HepG2 (cell line): ENCODE results near the gene AUP1. TPM values are rescaled to one million over a fixed set of nuclear protein-coding genes. Genes with fewer than 3 reads are reported as not detected.

Source experiments
- ARID5B ChIP-seq: IDR thresholded peaks from 2 replicates; pipeline ENCODE4 v1.4.0; 2020; ENCODE audit warnings: mild to moderate bottlenecking, missing genetic modification reagents
- ARNTL ChIP-seq: sonication (generic); formaldehyde crosslinking; IDR thresholded peaks from 2 replicates; pipeline ENCODE4 v1.4.0; 2020; ENCODE audit warnings: mild to moderate bottlenecking, missing genetic modification reagents
- CHD2 ChIP-seq: IDR thresholded peaks from 2 replicates; pipeline ENCODE4 v1.6.1; 2011; ENCODE audit warnings: low read depth, low read length, improper control_type of control experiment
- CREB1 ChIP-seq, 2 experiments: fragments of 450-650 bp in 1 of 2; IDR thresholded peaks; 2 replicates each; pipeline ENCODE4 v1.6.1; 2016 to 2017; ENCODE audit warnings: control low read depth in 1 of 2, mild to moderate bottlenecking in 1 of 2, missing compliant biosample characterization in 1 of 2, missing genetic modification characterization in 1 of 2
- FOXP4 ChIP-seq: sonication (generic); formaldehyde crosslinking; IDR thresholded peaks from 2 replicates; pipeline ENCODE4 v1.4.0; 2020; ENCODE audit warnings: missing genetic modification reagents
- GATAD1 ChIP-seq: IDR thresholded peaks from 2 replicates; pipeline ENCODE4 v1.6.1; 2016; ENCODE audit warnings: missing genetic modification reagents, missing compliant biosample characterization
- HDAC2 ChIP-seq: sonication (generic); formaldehyde crosslinking; IDR thresholded peaks from 2 replicates; pipeline ENCODE4 v1.4.0; 2020; ENCODE audit warnings: missing genetic modification reagents
- HHEX ChIP-seq: IDR thresholded peaks from 2 replicates; pipeline ENCODE4 v1.6.1; 2016; ENCODE audit warnings: control low read depth
- HNF4A ChIP-seq: sonication (generic); formaldehyde crosslinking; IDR thresholded peaks from 2 replicates; pipeline ENCODE4 v1.4.0; 2020; ENCODE audit warnings: missing genetic modification reagents
- IRF9 ChIP-seq: sonication (generic); formaldehyde crosslinking; IDR thresholded peaks from 2 replicates; pipeline ENCODE4 v1.8.0; 2022; ENCODE audit warnings: missing genetic modification reagents, mild to moderate bottlenecking, borderline replicate concordance
- MATR3 ChIP-seq: sonication (generic); formaldehyde crosslinking; IDR thresholded peaks from 2 replicates; pipeline ENCODE4 v1.4.0; 2020; ENCODE audit warnings: missing genetic modification reagents
- MYNN ChIP-seq: sonication (generic); formaldehyde crosslinking; IDR thresholded peaks from 2 replicates; pipeline ENCODE4 v1.4.0; 2020; ENCODE audit warnings: mild to moderate bottlenecking, low read depth, missing genetic modification reagents
- POLR2AphosphoS5 ChIP-seq: IDR thresholded peaks from 2 replicates; pipeline ENCODE4 v1.6.1; 2012; ENCODE audit warnings: low read depth, low read length
- SAFB2 ChIP-seq: sonication (generic); formaldehyde crosslinking; IDR thresholded peaks from 2 replicates; pipeline ENCODE4 v1.5.1; 2020; ENCODE audit warnings: missing genetic modification reagents, low read depth, mild to moderate bottlenecking, borderline replicate concordance
- SP1 ChIP-seq, 2 experiments: fragments of 450-650 bp in 1 of 2; sonication (generic) in 1 of 2; formaldehyde crosslinking in 1 of 2; IDR thresholded peaks; 2 replicates each; pipeline versions ENCODE4 v1.4.0 to v1.6.1; 2016 to 2020; ENCODE audit warnings: missing genetic modification reagents in 1 of 2
- TARDBP ChIP-seq: sonication (generic); formaldehyde crosslinking; IDR thresholded peaks from 2 replicates; pipeline ENCODE4 v1.8.0; 2022; ENCODE audit warnings: mild to moderate bottlenecking, missing genetic modification reagents
- ZBTB25 ChIP-seq: IDR thresholded peaks from 2 replicates; pipeline ENCODE4 v1.6.1; 2018; ENCODE audit warnings: missing genetic modification reagents
- ZFP41 ChIP-seq: sonication (generic); formaldehyde crosslinking; IDR thresholded peaks from 2 replicates; pipeline ENCODE4 v1.4.0; 2020; ENCODE audit warnings: mild to moderate bottlenecking, missing genetic modification reagents, borderline replicate concordance
- ZFY ChIP-seq: sonication (generic); formaldehyde crosslinking; IDR thresholded peaks from 2 replicates; pipeline ENCODE4 v1.4.0; 2020; ENCODE audit warnings: missing genetic modification reagents
- ZMYM4 ChIP-seq: sonication (generic); formaldehyde crosslinking; IDR thresholded peaks from 2 replicates; pipeline ENCODE4 v1.8.1; 2023; ENCODE audit warnings: mild to moderate bottlenecking, missing genetic modification reagents
- ZNF260 ChIP-seq: sonication (generic); formaldehyde crosslinking; IDR thresholded peaks from 2 replicates; pipeline ENCODE4 v1.4.0; 2020; ENCODE audit warnings: missing genetic modification reagents, low read depth, mild to moderate bottlenecking, borderline replicate concordance
- ZNF446 ChIP-seq: sonication (generic); formaldehyde crosslinking; IDR thresholded peaks from 2 replicates; pipeline ENCODE4 v1.5.0; 2020; ENCODE audit warnings: mild to moderate bottlenecking, missing genetic modification reagents
- polyA plus RNA-seq, 8 experiments: library from polyadenylated mRNA; depleted of rRNA in 3 of 8; stranded (reverse) in 7 of 8; unstranded in 1 of 8; fragments of >200 nt; fragmentation: Illumina TruSeq in 4 of 8; extraction: Trizol in 4 of 8; gene quantifications; 2 replicates each; pipeline versions ENCODE4 v1.2.1 to v1.2.3, GENCODE V29; 2011 to 2016; ENCODE audit warnings: low read depth in 4 of 8, missing spikeins in 1 of 8, mixed read lengths in 1 of 8; ENCODE audit not compliant: insufficient read depth in 1 of 8
- total RNA-seq, 5 experiments: library from RNA; depleted of rRNA; stranded (reverse); fragments of >200 nt; fragmentation: Illumina TruSeq; extraction: Trizol; gene quantifications; 2 replicates each; pipeline ENCODE4 v1.2.3, GENCODE V29; 2016; ENCODE audit warnings: low read depth in 1 of 5

The AUP1 gene
- total and polyA plus RNA-seq, 2 of the 13 experiments (the other 11 are each of a cell fraction or from before 2014, with no cell fraction given): 174 to 267 TPM

- TF ChIP-seq ARID5B (CRISPR knock-in tag): peak; percentile 91
- no peak for TF ChIP-seq CHD2
- peak; percentile 79 for TF ChIP-seq FOXP4 (CRISPR knock-in tag)
- TF ChIP-seq MYNN (CRISPR knock-in tag): 0 out of 2 replicates have a peak, but pooled peaks have one; percentile 14
- TF ChIP-seq MATR3: no peak
- TF ChIP-seq ZNF260 (CRISPR knock-in tag): no peak
- TF ChIP-seq POLR2AphosphoS5: peak; percentile 51
- TF ChIP-seq HHEX: peak; percentile 74
- TF ChIP-seq ZBTB25 (CRISPR knock-in tag): no peak
- TF ChIP-seq CREB1 (IDR thresholded peaks at IDR 0.05): no peak
- TF ChIP-seq CREB1 (CRISPR knock-in tag; IDR thresholded peaks at IDR 0.05): peak; percentile 82
- peak; percentile 66 for TF ChIP-seq ZMYM4 (CRISPR knock-in tag)
- no peak for TF ChIP-seq SP1 (IDR thresholded peaks at IDR 0.05)
- no peak; the same call in 1 of the 2 replicates for TF ChIP-seq SP1 (CRISPR knock-in tag; IDR thresholded peaks at IDR 0.05)
- TF ChIP-seq ARNTL (CRISPR knock-in tag): peak; percentile 78
- TF ChIP-seq HNF4A (CRISPR knock-in tag): peak; percentile 95
- peak; percentile 20; the same call in 1 of the 2 replicates for TF ChIP-seq GATAD1 (CRISPR knock-in tag)
- no peak for TF ChIP-seq ZFP41 (CRISPR knock-in tag)
- peak; percentile 94 for TF ChIP-seq TARDBP (CRISPR knock-in tag)
- TF ChIP-seq HDAC2 (CRISPR knock-in tag): peak; percentile 93
- TF ChIP-seq ZFY (CRISPR knock-in tag): 0 out of 2 replicates have a peak, but pooled peaks have one; percentile 5
- no peak for TF ChIP-seq SAFB2 (CRISPR knock-in tag)
- TF ChIP-seq IRF9 (CRISPR knock-in tag): peak; percentile 35; the same call in 1 of the 2 replicates
- no peak for TF ChIP-seq ZNF446 (CRISPR knock-in tag)
These were observed 40.6 kb downstream of the AUP1 start (continued) for GRCh38 chr2:74488643-74489481.
